Superior temporal gyrus (tissue), 1 donor: Measurements from ENCODE around the gene TEX13A.

Experiments
- DNase-seq: peaks from one replicate; pipeline ENCODE4 v3.0.0-alpha.2; 2016; ENCODE audit errors: extremely low spot score

The TEX13A gene

GRCh38 chrX:105179644-105180043, 40.9 kb downstream of the TEX13A start:
- no peak for DNase-seq

- DNase-seq, result no peak
Measured at GRCh38 chrX:105173071-105173470, 47.4 kb downstream of the TEX13A start.
